Dedifferentiated amniotic fluid mesenchymal stem cell (primary cell): ENCODE data around the gene TOP3B.
A peak's percentile ranks its signal among the peaks of the same experiment; 100 is the strongest.
"Not testable (repeated sequence)": the region's sequence is repeated elsewhere in the genome, so short reads cannot be mapped to it uniquely, and the experiment has no call there.

Experiments
- DNase-seq: peaks from one replicate; pipeline ENCODE4 v3.0.0-alpha.2; 2016; ENCODE audit errors: extremely low spot score

The TOP3B gene

DNA sequence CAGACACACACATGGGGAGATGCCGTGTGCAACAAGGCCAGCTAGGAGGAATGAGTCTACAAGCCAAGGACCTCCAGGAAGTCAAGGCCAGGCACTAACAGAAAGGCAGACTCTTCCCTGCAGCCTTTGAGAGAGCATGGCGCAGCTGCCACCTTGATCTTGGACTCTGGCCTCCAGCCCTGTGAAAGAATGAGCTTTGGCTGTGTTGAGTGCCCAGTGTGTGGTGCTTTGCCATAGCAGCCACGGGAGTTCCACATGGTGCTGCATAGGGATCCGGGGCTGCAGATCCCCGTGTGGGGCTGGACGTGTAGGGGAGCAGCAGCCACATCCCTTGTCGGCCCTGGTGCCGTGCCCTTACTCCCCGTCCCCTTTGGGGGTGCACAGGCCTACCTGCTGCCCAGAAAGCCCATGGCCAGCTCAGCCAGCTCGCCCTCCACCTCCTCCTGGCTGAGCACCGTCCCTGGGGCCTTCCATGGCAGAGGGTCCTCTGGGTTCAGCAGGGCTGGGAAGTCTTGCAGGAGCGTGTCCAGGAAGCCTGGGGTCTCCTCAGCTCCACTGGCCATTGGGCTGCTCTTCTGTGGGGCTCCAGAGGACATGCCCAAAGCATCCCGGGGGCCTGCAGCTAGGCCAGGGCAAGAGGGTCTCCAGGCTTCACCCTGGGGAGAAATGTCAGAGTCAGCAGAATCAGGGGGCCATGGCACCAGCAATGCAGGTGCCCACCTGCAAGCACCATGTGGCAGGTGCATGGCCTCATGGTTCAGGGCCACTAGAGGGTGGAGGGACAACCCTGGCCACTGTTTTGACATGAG is 36.9 kb downstream of the TOP3B start:
- no peak for DNase-seq

DNA sequence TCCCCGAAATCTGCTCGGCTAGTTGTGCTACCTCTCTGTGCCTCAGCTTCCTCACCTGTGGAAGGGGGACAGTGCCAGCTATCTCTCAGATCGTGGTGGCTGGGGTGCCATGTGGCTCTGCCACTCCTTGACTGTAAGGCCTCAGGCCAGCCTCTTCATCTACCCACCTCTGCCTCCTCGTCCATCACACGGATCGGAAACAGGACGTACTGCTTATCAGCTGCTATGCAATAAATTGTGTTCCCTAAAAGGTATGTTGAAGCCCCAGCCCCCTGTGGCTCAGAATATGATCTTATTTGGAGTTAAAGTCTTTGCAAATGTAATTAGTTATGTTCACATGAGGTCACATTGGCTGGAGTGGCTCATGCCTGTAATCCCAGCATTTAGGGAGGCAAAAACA is 37.7 kb downstream of the TOP3B start:
- no peak for DNase-seq

DNA sequence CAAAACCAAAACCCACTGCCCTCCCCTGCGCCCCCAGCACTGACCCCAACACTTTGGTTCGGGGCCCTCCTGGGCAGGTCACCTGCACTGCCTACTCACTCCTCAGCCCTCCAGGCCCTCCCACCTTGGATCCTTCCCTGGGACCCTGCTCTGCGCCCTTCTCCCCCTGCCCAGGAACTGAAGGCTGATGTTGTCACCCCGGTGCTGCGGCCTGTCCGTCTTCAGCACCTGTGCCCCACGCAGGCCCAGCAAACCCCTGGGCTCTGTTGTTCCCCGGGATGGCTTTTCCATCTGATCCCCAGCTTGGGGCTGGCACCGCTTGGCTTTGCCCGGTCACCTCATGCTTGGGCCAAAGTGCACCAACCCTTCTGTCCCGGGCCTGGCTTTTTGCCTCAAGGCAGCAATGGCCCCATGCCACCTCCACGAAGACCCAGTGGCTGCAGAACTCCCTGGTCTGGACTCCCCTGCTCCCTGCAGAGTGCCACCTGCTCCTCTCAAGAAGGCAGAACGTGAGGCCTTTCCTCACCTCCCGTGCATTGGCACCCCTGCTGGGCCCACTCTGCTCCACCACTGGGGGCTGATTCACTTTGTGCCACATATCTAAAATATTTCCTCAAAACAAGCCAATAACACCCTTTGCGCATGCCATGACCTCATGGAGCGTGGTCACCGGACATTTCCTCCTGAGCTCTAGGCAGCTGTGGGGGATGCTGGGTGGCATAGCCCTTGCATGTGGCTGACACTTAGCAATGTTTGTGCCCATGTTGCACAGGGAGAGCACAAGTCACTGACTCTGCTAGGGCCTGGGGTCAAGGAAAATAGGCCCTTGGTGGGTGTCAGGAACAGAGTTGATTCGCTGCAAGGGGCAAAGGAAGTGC is 38.8 kb downstream of the TOP3B start:
- no peak for DNase-seq

DNA sequence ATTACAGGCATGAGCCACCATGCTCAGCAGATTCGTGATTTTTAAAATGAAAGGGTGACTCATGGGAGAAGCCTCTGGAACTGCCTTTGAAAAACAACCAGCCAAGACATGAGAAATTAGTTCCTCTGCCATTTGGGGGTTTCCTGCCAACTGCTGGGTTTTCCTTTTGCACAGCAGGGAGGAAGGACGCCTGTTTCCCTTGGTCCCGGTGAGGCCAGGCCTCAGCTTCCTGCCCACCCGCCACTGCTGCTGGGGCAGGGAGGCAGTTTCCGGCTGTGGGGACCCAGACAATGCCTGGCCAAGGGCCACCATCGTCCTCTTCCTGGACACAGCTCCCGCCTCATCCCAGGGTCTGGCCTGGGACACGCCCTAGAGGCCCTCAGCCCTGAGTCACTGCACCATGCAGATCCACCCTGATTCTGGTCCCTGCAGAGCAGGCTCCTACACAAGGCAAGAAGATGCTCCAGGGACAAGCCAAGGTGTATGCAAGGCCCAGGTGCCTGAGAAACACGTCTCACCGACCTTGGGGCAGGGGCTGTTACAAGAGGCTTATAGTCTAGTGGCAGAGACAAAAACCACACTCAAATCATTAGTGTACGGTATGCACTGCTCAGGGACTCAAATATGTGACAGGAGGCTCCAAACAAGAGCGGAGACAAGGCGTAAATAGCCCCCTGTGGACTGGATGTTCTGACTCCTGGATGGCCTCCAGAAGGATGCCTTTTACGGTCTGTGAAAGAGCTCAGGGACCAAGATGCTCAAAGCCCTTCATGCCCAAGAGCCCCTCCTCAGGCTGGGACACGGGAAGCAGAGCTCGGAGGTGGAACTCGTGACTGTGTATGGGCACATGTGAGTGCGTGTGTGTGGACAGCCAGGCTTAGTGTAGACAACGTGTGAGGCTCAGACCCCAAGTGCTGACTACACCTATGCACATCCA is 39.9 kb downstream of the TOP3B start:
- peak; percentile 65 for DNase-seq

DNA sequence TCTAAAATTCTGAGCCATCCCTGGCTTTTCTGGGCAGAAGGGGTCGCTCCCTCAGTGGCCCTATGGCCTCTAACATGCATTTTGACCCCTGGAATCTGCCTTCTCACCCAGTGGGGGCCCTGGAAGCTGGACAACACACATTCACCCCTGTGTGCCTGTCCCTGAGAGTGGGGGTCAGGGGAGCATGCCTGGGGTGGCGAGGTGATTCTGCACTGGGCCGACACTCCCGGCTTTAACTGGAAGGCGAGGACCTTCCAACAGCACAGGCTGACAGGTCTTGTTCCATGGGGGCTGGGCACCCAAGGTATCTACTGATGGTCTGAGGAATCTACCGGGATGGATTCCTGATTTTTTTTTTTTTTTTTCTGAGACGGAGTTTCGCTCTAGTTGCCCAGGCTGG is 40.7 kb downstream of the TOP3B start:
- DNase-seq = no peak

DNA sequence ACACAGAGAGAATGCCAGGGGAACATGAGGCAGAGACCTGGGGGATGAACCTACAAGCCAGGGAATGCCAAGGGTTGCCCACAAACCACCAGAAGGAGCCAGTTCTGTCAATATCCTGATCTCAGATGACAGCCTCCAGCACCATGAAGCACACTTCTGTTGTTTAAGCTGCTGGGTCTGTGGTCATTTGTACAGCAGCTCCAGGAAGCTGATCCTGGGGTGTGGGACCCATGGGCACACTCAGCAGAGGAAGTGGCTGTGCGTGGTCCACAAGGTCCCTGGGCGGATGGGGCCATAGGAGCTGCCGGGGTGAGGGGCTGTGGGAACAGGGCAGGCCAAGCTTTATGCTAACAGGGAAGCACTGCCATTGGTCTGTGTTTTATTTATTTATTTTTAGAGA is 42.1 kb downstream of the TOP3B start:
- no peak for DNase-seq

DNA sequence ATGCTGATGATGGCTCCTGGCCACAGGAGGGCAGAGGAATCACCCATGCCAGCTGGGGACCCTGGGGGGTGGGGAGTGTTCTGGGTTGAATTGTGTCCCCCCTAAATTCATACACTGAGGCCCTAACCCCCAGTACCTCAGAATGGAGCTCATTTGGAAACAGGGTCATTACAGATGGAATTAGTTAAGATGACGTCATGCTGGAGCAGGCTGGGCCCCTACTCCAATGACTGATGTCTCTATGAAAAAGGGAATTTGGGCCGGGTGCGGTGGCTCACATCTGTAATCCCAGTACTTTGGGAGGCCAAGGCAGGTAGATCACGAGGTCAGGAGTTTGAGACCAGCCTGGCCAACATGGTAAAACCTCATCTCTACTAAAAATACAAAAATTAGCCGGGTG is 42.7 kb downstream of the TOP3B start:
- not testable (repeated sequence) for DNase-seq

DNA sequence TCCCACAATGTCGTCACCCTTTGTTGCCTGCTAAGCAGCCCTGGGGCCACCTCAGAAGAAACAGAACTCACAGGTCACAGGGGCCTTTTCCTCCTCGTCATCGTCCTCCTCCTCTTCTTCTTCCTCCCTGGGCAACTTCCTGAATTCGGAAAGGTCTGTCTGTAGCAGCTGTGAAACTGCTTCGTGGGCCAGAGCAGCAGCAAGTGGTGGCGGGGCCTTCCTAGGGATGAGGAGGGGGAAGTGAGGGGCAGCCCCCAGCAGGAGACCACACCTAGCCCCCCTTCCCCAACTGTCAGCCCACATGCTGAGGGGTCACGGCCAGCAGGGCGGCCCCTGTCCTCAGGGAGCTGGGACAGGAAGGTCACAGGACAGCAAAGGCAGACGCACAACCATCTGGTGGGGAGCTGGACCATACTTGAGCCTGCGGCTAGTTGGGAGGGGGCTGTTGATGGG is 43.1 kb downstream of the TOP3B start:
- no peak for DNase-seq

DNA sequence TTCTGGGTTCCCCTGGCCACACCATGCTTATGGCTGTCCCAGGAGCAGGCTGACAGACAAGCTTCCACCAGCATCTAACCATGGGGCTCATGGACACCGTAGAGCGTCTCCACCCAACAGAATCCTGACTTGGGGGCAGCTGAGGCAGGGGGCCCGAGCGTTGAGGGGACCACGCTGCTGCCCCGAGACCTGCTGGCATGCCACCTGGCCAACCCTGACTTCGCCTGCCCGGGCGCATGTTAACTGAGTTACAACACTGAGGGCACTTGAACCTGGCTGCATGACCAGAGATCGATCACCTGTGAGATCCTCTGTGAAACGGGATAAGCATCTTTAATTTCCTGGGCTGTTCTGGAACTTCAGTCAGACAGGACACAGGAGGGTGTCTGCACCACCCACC is 43.7 kb downstream of the TOP3B start:
- DNase-seq = no peak

DNA sequence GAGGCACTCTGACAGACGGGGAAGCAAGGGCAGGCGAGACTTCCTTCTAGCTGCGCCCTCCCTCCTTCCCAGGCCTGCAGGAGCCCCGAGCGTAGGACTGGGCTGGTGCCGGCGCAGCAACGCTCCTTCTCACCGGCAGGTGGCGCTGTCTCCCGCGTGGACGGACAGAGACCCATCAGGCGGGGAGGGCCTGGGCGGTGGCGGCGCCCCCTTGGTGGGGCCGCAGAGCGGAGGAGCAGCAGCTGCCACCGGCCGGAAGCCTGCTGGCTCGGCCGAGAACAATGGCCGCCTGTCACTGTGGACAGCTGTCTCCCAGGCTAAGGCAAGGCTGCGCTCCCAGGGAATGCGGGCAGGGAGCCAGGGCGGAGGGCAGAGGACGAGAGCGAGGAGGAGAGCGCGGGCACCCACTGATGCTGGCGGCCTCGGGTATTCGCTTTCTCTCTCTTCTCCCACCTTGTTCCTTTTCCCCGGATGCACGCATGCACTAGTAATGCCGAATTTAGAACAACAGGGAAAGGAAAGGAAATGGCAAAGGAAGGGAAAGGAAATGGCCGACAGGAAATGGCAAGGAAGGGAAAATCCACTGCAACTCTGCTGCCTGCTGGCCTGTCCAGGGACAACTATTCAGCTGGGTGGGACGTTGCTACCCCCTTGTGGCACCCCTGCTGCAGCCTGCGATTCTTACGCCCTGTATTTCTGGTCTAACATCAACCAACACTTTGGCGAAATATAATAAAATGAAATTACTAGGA is 44.3 kb downstream of the TOP3B start:
- peak; percentile 79 for DNase-seq

DNA sequence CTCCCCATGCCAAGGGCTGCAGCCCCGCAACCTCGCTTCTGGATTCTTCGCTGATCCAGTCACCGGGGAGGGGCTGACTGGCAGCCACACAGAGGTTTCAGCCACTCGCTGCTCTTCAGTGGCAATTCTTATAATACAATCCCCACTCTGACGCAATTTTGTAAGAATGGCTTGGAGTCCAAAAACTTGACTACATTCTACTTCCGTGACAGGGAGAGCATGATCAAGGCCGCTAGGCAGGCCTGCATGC is 44.8 kb downstream of the TOP3B start:
- DNase-seq = peak; percentile 94

DNA sequence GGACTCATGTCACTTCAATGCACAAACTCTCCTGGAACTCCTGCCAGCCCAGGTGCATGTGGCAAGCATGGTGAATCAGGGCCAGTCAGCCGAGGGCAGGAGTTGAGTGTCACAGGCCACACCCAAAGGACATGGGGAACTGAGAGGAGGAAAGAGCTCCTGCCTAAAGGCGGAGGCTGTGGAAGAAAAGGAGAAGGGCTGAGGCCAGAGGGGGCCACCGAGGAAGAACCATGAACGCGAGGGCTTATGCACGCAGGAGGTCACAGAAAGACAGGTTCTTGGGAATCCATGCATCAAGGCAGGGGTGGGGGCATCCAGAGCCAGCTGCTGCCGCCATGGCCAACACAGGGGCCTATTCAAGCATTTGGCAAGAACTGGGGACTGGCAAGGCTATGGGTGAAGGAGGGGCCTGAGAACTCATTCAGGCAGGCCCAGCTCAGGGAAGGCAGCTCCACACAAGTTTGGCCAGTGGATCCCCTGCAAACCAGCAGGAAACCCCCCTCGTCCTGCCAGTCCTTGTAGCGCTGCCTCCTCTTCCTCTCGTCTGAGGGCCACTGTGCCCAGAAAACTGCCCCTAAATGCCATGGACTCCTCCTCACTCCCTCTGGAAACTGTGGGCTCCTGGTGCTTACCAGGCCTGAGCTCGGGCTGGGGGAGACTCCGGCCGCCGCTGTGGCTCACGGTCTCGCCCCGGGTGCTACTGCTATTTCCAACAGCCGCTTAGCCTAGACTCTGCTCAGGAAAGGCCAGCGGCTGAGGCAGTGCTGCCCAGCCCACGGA is 45.4 kb downstream of the TOP3B start:
- DNase-seq = no peak

DNA sequence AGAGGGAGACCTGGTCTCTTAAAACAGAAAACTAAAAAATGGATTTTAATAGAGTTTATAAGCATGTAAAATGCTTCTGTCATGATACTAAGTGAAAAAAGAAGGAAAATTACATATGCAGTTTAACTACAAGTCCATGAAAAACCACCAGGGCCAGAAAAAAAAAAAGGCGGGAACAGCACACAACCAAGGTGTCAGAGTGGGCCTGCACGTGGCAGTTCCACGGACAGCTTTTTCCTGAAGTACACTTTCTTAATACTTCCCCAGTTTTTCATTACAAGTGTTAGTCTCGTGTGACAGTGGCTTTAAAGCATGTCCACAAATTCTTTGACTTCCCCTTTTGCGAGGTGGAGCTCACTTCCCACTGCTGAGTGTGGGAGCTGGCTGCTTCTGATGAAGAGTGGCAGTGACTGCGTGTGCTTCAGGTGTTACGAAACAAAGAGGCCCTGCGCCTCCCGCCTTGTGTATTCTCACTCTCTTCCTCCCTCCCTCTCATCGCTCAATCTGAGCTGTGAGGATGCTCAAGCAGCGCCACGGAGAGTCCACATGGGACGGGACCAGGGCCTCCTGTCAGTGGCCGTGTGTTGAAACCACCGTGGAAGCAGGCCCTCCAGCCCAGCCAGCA is 46.3 kb downstream of the TOP3B start:
- DNase-seq = no peak

DNA sequence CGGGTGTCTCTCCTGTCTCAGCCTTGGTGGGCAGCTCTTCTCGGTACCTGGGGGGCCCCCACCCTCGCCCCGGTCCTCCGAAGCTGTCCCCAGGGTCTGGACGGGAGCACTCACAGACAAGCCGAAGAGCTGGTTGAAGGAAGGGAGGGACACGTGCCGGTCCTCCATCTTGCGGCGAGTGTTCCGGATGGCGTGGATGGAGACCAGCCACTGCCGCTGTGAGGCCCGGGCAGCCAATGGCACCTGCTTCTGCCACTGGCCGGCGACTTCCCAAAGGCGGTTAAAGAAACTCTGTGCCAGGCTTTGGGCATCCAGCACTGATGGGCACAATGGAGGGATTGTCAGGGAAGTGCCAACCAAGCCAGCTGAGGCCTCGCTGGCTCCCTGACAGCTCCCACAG is 48.7 kb downstream of the TOP3B start:
- DNase-seq = no peak

DNA sequence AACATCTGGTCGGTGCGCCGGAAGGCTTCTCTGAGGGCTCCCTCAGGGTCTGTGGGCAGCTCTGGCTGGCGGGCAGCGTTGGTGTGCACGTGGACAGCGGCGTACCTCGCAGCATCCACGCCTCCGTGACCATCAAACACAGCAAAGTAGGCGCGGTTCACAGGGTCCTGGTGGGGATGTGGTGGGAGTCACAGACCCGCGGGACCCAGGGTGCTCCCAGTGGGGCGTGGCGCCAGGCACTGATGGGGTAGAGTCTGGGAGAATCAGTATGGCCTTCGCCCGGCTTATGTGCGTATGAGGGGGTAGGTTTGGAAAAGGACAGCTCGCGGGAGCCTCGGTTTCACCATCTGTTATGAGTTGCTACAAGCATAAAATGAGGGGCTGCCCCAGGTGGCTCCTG is 49.2 kb downstream of the TOP3B start:
- DNase-seq = no peak

DNA sequence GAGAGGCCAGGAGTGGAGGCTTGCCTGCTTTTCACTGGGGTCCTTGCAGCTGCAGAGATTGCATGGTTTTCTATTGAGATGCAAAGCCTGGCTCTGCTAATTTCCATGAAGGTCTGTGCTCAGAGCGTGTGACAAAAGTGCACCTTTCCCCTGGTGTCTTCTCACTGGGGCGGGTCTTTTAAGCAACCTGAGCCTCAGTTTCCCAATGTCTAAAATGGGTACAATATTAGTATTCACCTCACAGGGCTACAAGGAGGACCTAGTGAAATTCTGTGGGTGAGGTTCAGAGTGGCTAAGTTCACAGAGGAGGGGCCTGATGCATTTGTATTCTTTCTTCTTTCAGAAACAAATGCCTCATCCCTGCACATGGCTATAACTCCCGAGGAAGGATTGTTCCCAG is 50.2 kb downstream of the TOP3B start:
- DNase-seq = no peak

DNA sequence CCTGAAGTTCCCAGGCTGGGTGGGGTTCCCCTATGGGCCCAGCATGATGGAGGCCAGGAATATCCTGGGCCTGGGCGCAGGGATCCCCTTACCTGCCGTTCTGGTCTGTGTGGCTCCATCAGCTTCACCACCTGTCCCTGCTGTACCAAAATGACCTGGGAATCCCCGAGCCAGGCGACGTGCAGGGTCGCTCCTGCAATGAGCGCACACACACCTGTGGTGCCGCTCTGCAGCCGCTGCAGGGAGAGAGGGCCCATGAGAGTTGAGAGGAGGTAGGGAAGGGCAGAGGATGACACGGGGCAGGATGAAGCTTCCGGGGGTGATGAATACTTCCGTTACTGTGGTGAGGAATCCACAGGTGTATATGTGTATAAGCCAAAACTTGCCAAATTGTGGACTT is 51.5 kb downstream of the TOP3B start:
- no peak for DNase-seq

DNA sequence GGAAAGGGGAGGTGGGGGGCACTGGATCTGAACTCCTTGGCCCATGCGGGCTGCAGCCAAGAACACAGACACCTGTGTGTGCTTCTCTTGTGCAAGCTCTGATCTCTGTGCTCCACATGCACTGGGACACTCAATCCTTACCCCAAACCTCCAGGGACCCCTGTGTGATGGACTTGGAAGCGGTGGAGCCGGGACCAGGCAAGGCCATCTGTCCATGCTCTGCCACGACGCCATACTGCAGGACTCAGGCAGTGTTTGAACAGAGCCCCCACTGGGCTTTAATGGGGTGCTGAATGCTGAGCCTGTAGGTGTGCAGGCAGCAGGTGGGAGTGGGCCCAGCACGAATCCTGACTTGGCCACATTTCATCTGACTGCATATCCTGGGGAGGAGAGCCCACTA is 53.3 kb downstream of the TOP3B start:
- no peak for DNase-seq

DNA sequence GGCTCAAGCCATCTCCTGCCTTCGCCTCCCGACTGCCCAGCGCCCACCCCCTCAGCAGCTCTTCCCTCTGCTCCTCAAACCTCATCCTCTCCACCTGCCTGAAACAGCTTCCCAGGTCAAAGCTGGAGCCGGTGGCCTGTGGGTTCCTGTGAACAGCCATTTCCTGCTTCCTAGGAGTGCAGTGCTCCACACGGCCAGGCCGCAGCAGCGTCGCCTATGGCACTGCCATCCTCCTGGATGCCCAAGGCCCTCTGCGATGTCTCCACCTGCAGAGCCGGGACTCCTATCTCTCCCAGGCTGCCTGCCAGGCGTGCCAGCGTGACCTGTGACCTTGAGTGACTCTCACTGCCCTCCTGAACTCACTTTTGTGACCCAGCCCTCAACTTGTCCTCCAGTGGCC is 54.5 kb downstream of the TOP3B start:
- no peak for DNase-seq

DNA sequence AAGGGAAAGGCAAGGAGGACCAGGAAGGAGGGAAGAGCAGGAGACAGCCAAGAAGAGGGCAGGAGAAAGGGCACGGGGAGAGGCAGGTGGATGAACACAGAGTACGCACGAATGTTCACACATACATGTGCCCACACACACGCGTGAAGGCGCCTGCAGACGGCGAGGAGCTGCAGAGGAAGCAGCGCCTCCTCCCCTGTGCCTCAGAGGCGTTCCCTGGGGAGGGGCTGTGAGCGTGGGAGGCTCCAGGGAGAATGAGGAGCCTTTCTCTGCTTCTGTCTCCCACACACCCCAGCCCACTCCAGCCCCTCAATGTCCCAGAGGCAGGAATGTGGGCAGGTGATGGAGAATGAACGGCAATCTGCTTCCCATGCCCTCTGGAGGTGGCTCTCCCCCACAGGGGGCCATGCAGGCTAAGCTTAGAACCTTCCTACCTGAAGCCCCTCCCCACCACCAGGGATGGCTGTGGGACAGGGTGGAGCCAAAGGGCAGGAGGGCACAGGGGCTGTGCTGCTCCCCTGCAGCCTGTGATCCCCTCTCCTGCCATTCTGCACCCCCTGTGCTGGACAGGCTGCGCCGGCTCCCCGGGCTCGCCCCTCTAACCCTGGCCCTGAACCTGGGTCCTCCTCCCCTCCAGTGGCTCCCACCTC is 55.3 kb downstream of the TOP3B start:
- DNase-seq = no peak
